H9 (cell line): Measurements from ENCODE around the gene RBM23. TPM values are rescaled to one million over a fixed set of nuclear protein-coding genes. Genes with fewer than 3 reads are reported as not detected.

Experiments
- DNase-seq: peaks from one replicate; pipeline ENCODE4 v3.0.0-alpha.2; 2017
- H2AFZ ChIP-seq: one replicate; pipeline ENCODE4 v1.6.1; 2013; ENCODE audit warnings: mild to moderate bottlenecking, low read length, control low read depth, moderate library complexity
- H2AK5ac ChIP-seq: 2 replicates; pipeline ENCODE4 v1.6.1; 2013; ENCODE audit warnings: low read length, control low read depth, mixed read lengths; ENCODE audit not compliant: insufficient read length
- H2BK120ac ChIP-seq: one replicate; pipeline ENCODE4 v1.6.1; 2013; ENCODE audit warnings: low read depth, mild to moderate bottlenecking, low read length, control low read depth, inconsistent platforms; ENCODE audit not compliant: poor library complexity, severe bottlenecking
- H2BK12ac ChIP-seq: 2 replicates; pipeline ENCODE4 v1.6.1; 2013; ENCODE audit warnings: low read length, control low read depth, mixed read lengths, low read depth; ENCODE audit not compliant: insufficient read length
- H2BK15ac ChIP-seq: 2 replicates; pipeline ENCODE4 v1.6.1; 2013; ENCODE audit warnings: low read depth, low read length, control low read depth
- H2BK20ac ChIP-seq: one replicate; pipeline ENCODE4 v1.6.1; 2013; ENCODE audit warnings: low read depth, mild to moderate bottlenecking, low read length, control low read depth, inconsistent platforms; ENCODE audit not compliant: poor library complexity, severe bottlenecking
- H2BK5ac ChIP-seq: 2 replicates; pipeline ENCODE4 v1.6.1; 2013; ENCODE audit warnings: low read length, control low read depth, mixed read lengths; ENCODE audit not compliant: insufficient read length
- H3K14ac ChIP-seq: 2 replicates; pipeline ENCODE4 v1.6.1; 2013; ENCODE audit warnings: low read length, control low read depth; ENCODE audit not compliant: insufficient read depth
- H3K18ac ChIP-seq: 2 replicates; pipeline ENCODE4 v1.6.1; 2013; ENCODE audit warnings: low read depth, mild to moderate bottlenecking, mixed read lengths, low read length, control low read depth; ENCODE audit not compliant: insufficient read length
- H3K23ac ChIP-seq: 2 replicates; pipeline ENCODE4 v1.6.1; 2013; ENCODE audit warnings: low read length, control low read depth, mixed read lengths, low read depth; ENCODE audit not compliant: insufficient read length
- H3K23me2 ChIP-seq: 2 replicates; pipeline ENCODE4 v1.6.1; 2013; ENCODE audit warnings: low read depth, mild to moderate bottlenecking, mixed read lengths, low read length, control low read depth; ENCODE audit not compliant: insufficient read length, poor library complexity, severe bottlenecking
- H3K27ac ChIP-seq: 2 replicates; pipeline ENCODE4 v1.5.1; 2013; ENCODE audit warnings: low read length, control low read depth, mixed read lengths, low read depth; ENCODE audit not compliant: insufficient read length
- H3K27me3 ChIP-seq: 2 replicates; pipeline ENCODE4 v1.6.1; 2013; ENCODE audit warnings: low read length, control low read depth, inconsistent platforms; ENCODE audit not compliant: insufficient read depth
- H3K4ac ChIP-seq: 2 replicates; pipeline ENCODE4 v1.6.1; 2013; ENCODE audit warnings: low read depth, mild to moderate bottlenecking, control low read depth, inconsistent platforms, low read length, moderate library complexity
- H3K4me1 ChIP-seq: 2 replicates; pipeline ENCODE4 v1.6.1; 2013; ENCODE audit warnings: low read length, control low read depth, inconsistent platforms; ENCODE audit not compliant: insufficient read depth
- H3K4me2 ChIP-seq: 2 replicates; pipeline ENCODE4 v1.6.1; 2013; ENCODE audit warnings: low read length, control low read depth, mixed read lengths; ENCODE audit not compliant: insufficient read length, insufficient read depth
- H3K56ac ChIP-seq: 2 replicates; pipeline ENCODE4 v1.6.1; 2013; ENCODE audit warnings: low read depth, mild to moderate bottlenecking, mixed read lengths, low read length, control low read depth; ENCODE audit not compliant: insufficient read length
- H3K79me1 ChIP-seq: 2 replicates; pipeline ENCODE4 v1.6.1; 2013; ENCODE audit warnings: low read depth, mild to moderate bottlenecking, moderate library complexity, low read length, control low read depth, inconsistent platforms; ENCODE audit not compliant: insufficient read depth, poor library complexity, severe bottlenecking
- H3K79me2 ChIP-seq: 2 replicates; pipeline ENCODE4 v1.6.1; 2013; ENCODE audit warnings: low read length, control low read depth, inconsistent platforms; ENCODE audit not compliant: insufficient read depth
- H3K9ac ChIP-seq: 2 replicates; pipeline ENCODE4 v1.6.1; 2013; ENCODE audit warnings: low read length, control low read depth, mixed read lengths; ENCODE audit not compliant: insufficient read length; ENCODE audit errors: extremely low read depth
- H3K9me3 ChIP-seq: one replicate; pipeline ENCODE4 v1.6.1; 2013; ENCODE audit warnings: low read depth, low read length, inconsistent platforms; ENCODE audit not compliant: control insufficient read depth
- H3T11ph ChIP-seq: one replicate; pipeline ENCODE4 v1.6.1; 2013; ENCODE audit warnings: mild to moderate bottlenecking, low read length, control low read depth, inconsistent platforms
- H4K20me1 ChIP-seq: one replicate; pipeline ENCODE4 v1.6.1; 2013; ENCODE audit not compliant: control insufficient read depth, insufficient read length, insufficient read depth
- H4K5ac ChIP-seq: 2 replicates; pipeline ENCODE4 v1.6.1; 2013; ENCODE audit warnings: low read depth, mild to moderate bottlenecking, mixed read lengths, low read length, control low read depth; ENCODE audit not compliant: insufficient read length
- H4K8ac ChIP-seq: replicated peaks from 2 replicates; pipeline ENCODE4 v1.6.1; 2013; ENCODE audit warnings: low read length, control low read depth, mixed read lengths, low read depth; ENCODE audit not compliant: insufficient read length
- H4K91ac ChIP-seq: 2 replicates; pipeline ENCODE4 v1.6.1; 2013; ENCODE audit warnings: low read depth, mild to moderate bottlenecking, moderate library complexity, mixed read lengths, low read length, control low read depth; ENCODE audit not compliant: insufficient read length
- H3K27ac Mint-ChIP-seq, 3 experiments: 2 replicates in 2 of 3; 3 replicates in 1 of 3; pipeline ENCODE4 v1.8.0; 2020 to 2021; ENCODE audit warnings: mixed read lengths in 3 of 3, mild to moderate bottlenecking in 1 of 3, moderate library complexity in 1 of 3
- H3K27me3 Mint-ChIP-seq: 2 replicates; pipeline ENCODE4 v1.8.0; 2021; ENCODE audit warnings: low read depth, mild to moderate bottlenecking, moderate library complexity, mixed read lengths
- H3K36me3 Mint-ChIP-seq, 3 experiments: 2 replicates in 2 of 3; 3 replicates in 1 of 3; pipeline ENCODE4 v1.8.0; 2020 to 2021; ENCODE audit warnings: low read depth in 3 of 3, mixed read lengths in 3 of 3; ENCODE audit not compliant: insufficient read depth in 1 of 3
- H3K4me1 Mint-ChIP-seq, 2 experiments: 2 replicates each; pipeline ENCODE4 v1.8.0; 2020; ENCODE audit warnings: mixed read lengths in 2 of 2
- H3K4me3 Mint-ChIP-seq, 2 experiments: 2 replicates in 1 of 2; 3 replicates in 1 of 2; pipeline ENCODE4 v1.8.0; 2020 to 2021; ENCODE audit warnings: mild to moderate bottlenecking in 2 of 2, mixed read lengths in 2 of 2, moderate library complexity in 1 of 2
- H3K9me3 Mint-ChIP-seq, 2 experiments: 2 replicates in 1 of 2; 3 replicates in 1 of 2; pipeline ENCODE4 v1.8.0; 2020; ENCODE audit warnings: mild to moderate bottlenecking in 2 of 2, mixed read lengths in 2 of 2, moderate library complexity in 1 of 2
- WGBS: extraction: QIAGEN DNeasy Blood & Tissue Kit; methylation state at CpG from one replicate; pipeline ENCODE4 v1.1.7; 2013; ENCODE audit warnings: missing lambda C conversion rate, low lambda C conversion rate, mixed read lengths; ENCODE audit not compliant: insufficient read length; ENCODE audit errors: extremely low coverage; 5-methylcytosine and 5-hydroxymethylcytosine counted together
- total RNA-seq: library from RNA; stranded (reverse); gene quantifications from 2 replicates; pipeline ENCODE4 v1.2.1, GENCODE V29; 2021
- TF ChIP-seq, protein P1 (sequence below): fragments of 200-600 bp; sonication (generic); conservative IDR thresholded peaks from 3 replicates; pipeline ENCODE4 v1.8.0; 2021; ENCODE audit warnings: antibody characterized with exemption, mild to moderate bottlenecking

Gene RBM23
- total RNA-seq, 1 experiment from 2014 or later, result 79.0 TPM

GRCh38 chr14:22896356-22896755 is 22.6 kb downstream of the RBM23 start:
- Histone ChIP-seq H3K14ac (no peak overlapping the region), H3K18ac (no peak overlapping the region), H3K4me1 (no peaks in the 10 kb centered on the region), H2BK12ac (no peak overlapping the region), H2AK5ac (no peak overlapping the region), H4K91ac (no peak overlapping the region), H4K5ac (no peak overlapping the region), H3K27ac (no peak overlapping the region), H4K20me1 (no peaks in the 10 kb centered on the region), H3K56ac (no peak overlapping the region), H3K23me2 (no peaks in the 10 kb centered on the region), H3K27me3 (peaks cover 9% of the 10 kb centered on the region; the same call in 1 of the 2 replicates), H2BK120ac (no peak overlapping the region), H2BK15ac (no peak overlapping the region), H3K4me2 (no peak overlapping the region), H3K9me3 (no peaks in the 10 kb centered on the region), H3K79me1 (no peaks in the 10 kb centered on the region), H3K79me2 (no peaks in the 10 kb centered on the region), H3T11ph (no peak overlapping the region), H3K9ac (no peak overlapping the region), H2AFZ (no peak overlapping the region), H3K23ac (no peak overlapping the region), H4K8ac (no peak overlapping the region), H3K4ac (no peak overlapping the region), H2BK20ac (no peak overlapping the region), H2BK5ac (no peak overlapping the region)
- Mint-ChIP-seq H3K9me3 (no peaks in the 10 kb centered on the region), H3K27ac (no peak overlapping the region), H3K27me3 (peaks cover 46% of the 10 kb centered on the region), H3K4me3 (no peak overlapping the region), H3K4me1 (peaks cover 18 to 27% of the 10 kb centered on the region in 2 experiments), H3K36me3 (peaks cover 6 to 12% (median 7%) of the 10 kb centered on the region in 3 experiments; a peak in 6 of 7 replicates)
- no peak for DNase-seq
- TF ChIP-seq, protein P1, sequence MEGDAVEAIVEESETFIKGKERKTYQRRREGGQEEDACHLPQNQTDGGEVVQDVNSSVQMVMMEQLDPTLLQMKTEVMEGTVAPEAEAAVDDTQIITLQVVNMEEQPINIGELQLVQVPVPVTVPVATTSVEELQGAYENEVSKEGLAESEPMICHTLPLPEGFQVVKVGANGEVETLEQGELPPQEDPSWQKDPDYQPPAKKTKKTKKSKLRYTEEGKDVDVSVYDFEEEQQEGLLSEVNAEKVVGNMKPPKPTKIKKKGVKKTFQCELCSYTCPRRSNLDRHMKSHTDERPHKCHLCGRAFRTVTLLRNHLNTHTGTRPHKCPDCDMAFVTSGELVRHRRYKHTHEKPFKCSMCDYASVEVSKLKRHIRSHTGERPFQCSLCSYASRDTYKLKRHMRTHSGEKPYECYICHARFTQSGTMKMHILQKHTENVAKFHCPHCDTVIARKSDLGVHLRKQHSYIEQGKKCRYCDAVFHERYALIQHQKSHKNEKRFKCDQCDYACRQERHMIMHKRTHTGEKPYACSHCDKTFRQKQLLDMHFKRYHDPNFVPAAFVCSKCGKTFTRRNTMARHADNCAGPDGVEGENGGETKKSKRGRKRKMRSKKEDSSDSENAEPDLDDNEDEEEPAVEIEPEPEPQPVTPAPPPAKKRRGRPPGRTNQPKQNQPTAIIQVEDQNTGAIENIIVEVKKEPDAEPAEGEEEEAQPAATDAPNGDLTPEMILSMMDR, result no peak
- WGBS, result no CpG with 5 or more reads among the region's 5 CpGs
